Right lobe of liver (tissue), 4 donors: ENCODE results near the gene GPR158.

Source experiments
- POLR2A ChIP-seq: fragments of 450-650 bp; IDR thresholded peaks from one replicate; pipeline ENCODE4 v1.6.1; 2017; ENCODE audit warnings: antibody characterized with exemption, mild to moderate bottlenecking
- TF ChIP-seq, protein P1 (sequence below), 4 donors: fragments of 200-600 bp in 3 of 4; fragments of 450-650 bp in 1 of 4; IDR thresholded peaks; one replicate each; pipeline versions ENCODE4 v1.5.1 to v1.8.0; 2016 to 2022; ENCODE audit warnings: antibody characterized with exemption in 4 of 4, mild to moderate bottlenecking in 2 of 4
- donor health status: DM: no; HTN: no; CAD: no.
- donor health status: DM: no; HTN: no; CAD: no.
- donor health status: DM: no; HTN: yes; CAD: no.

- TF ChIP-seq, protein P1, sequence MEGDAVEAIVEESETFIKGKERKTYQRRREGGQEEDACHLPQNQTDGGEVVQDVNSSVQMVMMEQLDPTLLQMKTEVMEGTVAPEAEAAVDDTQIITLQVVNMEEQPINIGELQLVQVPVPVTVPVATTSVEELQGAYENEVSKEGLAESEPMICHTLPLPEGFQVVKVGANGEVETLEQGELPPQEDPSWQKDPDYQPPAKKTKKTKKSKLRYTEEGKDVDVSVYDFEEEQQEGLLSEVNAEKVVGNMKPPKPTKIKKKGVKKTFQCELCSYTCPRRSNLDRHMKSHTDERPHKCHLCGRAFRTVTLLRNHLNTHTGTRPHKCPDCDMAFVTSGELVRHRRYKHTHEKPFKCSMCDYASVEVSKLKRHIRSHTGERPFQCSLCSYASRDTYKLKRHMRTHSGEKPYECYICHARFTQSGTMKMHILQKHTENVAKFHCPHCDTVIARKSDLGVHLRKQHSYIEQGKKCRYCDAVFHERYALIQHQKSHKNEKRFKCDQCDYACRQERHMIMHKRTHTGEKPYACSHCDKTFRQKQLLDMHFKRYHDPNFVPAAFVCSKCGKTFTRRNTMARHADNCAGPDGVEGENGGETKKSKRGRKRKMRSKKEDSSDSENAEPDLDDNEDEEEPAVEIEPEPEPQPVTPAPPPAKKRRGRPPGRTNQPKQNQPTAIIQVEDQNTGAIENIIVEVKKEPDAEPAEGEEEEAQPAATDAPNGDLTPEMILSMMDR (IDR thresholded peaks at IDR 0.05) = no peak
- no peak for TF ChIP-seq POLR2A
These were observed 329.5 kb downstream of the GPR158 start for GRCh38 chr10:25504306-25504705.
